ENCODE data around the gene TAF5L. TPM values are rescaled to one million over a fixed set of nuclear protein-coding genes. Genes with fewer than 3 reads are reported as not detected.

The TAF5L gene
- total RNA-seq, 1 donor from 2014 or later: 22.1 TPM

DNA sequence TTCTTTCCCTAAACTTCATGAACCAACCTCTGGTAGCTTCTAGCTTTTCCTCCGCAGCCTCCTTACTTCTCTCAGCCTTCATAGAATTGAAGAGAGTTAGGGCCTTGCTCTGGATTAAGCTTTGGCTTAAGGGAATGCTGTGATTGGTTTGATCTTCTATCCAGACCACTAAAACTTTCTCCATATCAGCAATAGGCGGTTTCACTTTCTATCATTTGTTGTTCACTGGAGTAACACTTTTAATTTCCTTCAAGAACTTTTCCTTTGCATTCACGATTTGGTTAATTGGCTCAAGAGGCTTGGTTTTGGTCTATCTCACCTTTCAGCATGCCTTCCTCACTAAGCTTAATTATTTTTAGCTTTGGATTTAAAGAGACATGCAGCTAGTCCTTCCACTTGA is 5.2 kb upstream of the TAF5L start:
- Histone ChIP-seq H3K4me1 (peaks cover 13% of the 10 kb centered on the region), H3K27ac (no peak overlapping the region), H3K36me3 (peaks cover 22% of the 10 kb centered on the region), H3K9me3 (no peaks in the 10 kb centered on the region), H3K27me3 (no peaks in the 10 kb centered on the region), H3K4me3 (no peak overlapping the region)
- TF ChIP-seq CTCF (IDR thresholded peaks at IDR 0.05): no peak
- intact Hi-C loops (cut with DNase I): no loop called here
- no peak for DNase-seq
- ATAC-seq: no peak

- peaks cover 20% of the 10 kb centered on the region for H3K4me1 ChIP-seq
- no peak overlapping the region for H3K4me3 ChIP-seq
- no peak for DNase-seq
- H3K27me3 ChIP-seq: no peaks in the 10 kb centered on the region
- H3K27ac ChIP-seq: no peak overlapping the region
- H3K9me3 ChIP-seq: no peaks in the 10 kb centered on the region
- H3K36me3 ChIP-seq: peaks cover 3% of the 10 kb centered on the region
- no peak for TF ChIP-seq CTCF (IDR thresholded peaks at IDR 0.05)
- no peak for ATAC-seq
- intact Hi-C loops (cut with DNase I): no loop called here
Observed at GRCh38 chr1:229629261-229629660, 3.3 kb upstream of the TAF5L start.

GRCh38 chr1:229627003-229627402 is 1.1 kb upstream of the TAF5L start:
- intact Hi-C loops (cut with DNase I): no loop called here
- Histone ChIP-seq H3K9me3 (no peaks in the 10 kb centered on the region), H3K4me1 (peaks cover 28% of the 10 kb centered on the region), H3K4me3 (peak overlapping the region; percentile 99), H3K36me3 (no peaks in the 10 kb centered on the region), H3K27ac (no peak overlapping the region), H3K27me3 (no peaks in the 10 kb centered on the region)
- no peak for TF ChIP-seq CTCF (IDR thresholded peaks at IDR 0.05)
- ATAC-seq (no peak), DNase-seq (no peak)

DNA sequence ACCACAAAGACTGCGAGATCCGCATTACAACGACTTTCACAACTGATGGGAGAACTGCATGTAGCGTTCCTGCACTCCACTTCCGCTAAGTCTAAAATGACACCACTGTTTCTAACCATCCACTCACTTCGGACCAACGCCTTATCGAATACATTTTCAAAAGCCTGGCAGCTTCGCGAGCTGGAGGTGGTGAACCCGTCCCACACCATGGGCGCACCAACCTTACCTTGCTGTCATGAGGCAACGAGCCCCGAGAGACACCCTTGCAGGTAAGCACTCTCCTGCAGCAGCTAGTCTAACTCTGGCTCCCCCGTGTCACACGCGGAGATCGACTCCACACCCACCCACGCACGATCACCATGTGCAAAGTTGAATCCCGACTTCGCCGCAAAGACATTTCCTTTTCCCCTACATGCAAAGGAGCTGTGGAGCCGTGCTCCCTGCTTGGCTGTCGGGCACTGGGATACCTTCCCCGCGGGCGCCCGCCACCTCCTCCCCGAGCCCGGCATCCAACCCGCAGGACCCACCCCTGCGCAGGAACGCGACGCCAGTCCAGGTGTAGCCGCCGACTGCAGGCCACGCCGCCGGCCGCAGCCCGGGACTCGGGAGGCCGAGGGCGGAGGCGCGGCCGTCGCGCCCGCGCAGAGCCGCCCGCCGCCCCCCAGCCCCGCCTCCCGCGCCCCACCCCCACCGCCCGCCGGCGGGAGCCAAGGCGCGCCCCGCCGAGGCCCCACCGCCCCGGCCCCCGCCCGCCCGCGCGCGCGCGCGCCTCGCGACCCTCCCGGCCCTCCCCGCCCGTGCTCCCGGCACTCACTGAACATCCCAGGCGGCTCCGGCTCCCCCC is 629 bp downstream of the TAF5L start:
- peaks cover 34% of the 10 kb centered on the region for H3K4me1 ChIP-seq
- TF ChIP-seq CTCF (IDR thresholded peaks at IDR 0.05): no peak

DNA sequence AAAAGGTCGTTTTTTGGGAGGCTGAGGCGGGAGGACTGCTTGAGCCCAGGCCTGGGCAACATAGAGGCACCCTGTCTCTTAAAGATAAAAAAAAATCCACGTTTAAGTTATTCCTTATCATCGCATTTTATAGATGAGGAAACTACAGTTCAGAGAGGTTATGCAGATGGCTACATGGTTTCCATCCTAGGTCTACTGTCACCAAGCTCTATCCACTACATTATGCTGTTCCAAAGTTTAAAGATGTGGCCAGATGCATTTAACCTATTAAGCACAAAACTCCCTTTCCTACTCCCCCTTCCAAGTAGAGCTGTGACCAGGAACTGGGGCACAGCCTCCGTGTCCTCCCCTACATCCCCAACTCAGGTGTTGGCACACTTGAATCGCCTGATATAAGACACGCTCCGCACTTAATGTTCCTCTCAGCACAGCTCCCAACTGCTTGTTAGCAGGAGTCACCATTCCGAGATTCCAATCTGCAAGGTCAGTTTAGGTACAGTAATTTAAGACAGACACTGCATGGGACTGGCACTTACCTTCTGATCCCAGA is 1.3 kb downstream of the TAF5L start:
- Histone ChIP-seq H3K36me3 (no peaks in the 10 kb centered on the region), H3K27me3 (no peaks in the 10 kb centered on the region), H3K9me3 (no peaks in the 10 kb centered on the region), H3K27ac (peak overlapping the region; percentile 48), H3K4me1 (peaks cover 34% of the 10 kb centered on the region), H3K4me3 (peak overlapping the region; percentile 78)
- DNase-seq (no peak), ATAC-seq (no peak)
- intact Hi-C loops (cut with DNase I): no loop called here
- no peak for TF ChIP-seq CTCF (IDR thresholded peaks at IDR 0.05)

More for the DNA sequence above, 629 bp downstream of the TAF5L start:
- peak; percentile 84 for DNase-seq
- H3K27me3 ChIP-seq: no peaks in the 10 kb centered on the region
- peak overlapping the region; percentile 75 for H3K27ac ChIP-seq
- H3K36me3 ChIP-seq: no peaks in the 10 kb centered on the region
- ATAC-seq: peak; percentile 68
- H3K4me3 ChIP-seq: peak overlapping the region; percentile 99
- intact Hi-C loops (cut with DNase I): no loop called here
- no peaks in the 10 kb centered on the region for H3K9me3 ChIP-seq
